Coronary artery (tissue), 2 donors: ENCODE data around the gene ARHGEF4.
A peak's percentile ranks its signal among the peaks of the same experiment; 100 is the strongest.

Experiments used
- DNase-seq: peaks from one replicate; pipeline ENCODE4 v3.0.0-alpha.2; 2017; ENCODE audit warnings: low spot score
- H3K27ac ChIP-seq, 2 donors: fragments of 200-600 bp; sonication (generic); one replicate each; pipeline ENCODE4 v1.5.1; 2016 to 2019
- H3K4me3 ChIP-seq: fragments of 200-600 bp; sonication (generic); 2 replicates; pipeline ENCODE4 v1.5.1; 2016; ENCODE audit warnings: mild to moderate bottlenecking, moderate library complexity
- CTCF ChIP-seq: fragments of 200-600 bp; sonication (generic); IDR thresholded peaks from one replicate; pipeline ENCODE4 v1.5.1; 2019; ENCODE audit warnings: antibody characterized with exemption

Gene ARHGEF4

GRCh38 chr2:130834091-130834930 is 2.4 kb upstream of the ARHGEF4 start:
- Histone ChIP-seq H3K4me3 (no peak overlapping the region), H3K27ac (no peak overlapping the region)
- no peak for DNase-seq
- TF ChIP-seq CTCF: no peak

- no peak for DNase-seq
- H3K4me3 ChIP-seq: no peak overlapping the region
- no peak overlapping the region for H3K27ac ChIP-seq
- no peak for TF ChIP-seq CTCF
Observed at GRCh38 chr2:130834931-130835765, 1.6 kb upstream of the ARHGEF4 start.

- no peak for TF ChIP-seq CTCF
- no peak for DNase-seq
- Histone ChIP-seq H3K4me3 (no peak overlapping the region), H3K27ac (no peak overlapping the region)
Observed at GRCh38 chr2:130835766-130836015, 1.0 kb upstream of the ARHGEF4 start.

GRCh38 chr2:130837175-130837810 is 579 bp downstream of the ARHGEF4 start:
- TF ChIP-seq CTCF: no peak

GRCh38 chr2:130837811-130838565 is 1.3 kb downstream of the ARHGEF4 start:
- DNase-seq: no peak
- H3K4me3 ChIP-seq: peak overlapping the region; percentile 66
- no peak for TF ChIP-seq CTCF
- no peak overlapping the region for H3K27ac ChIP-seq

More at GRCh38 chr2:130837175-130837810, 579 bp downstream of the ARHGEF4 start:
- DNase-seq: no peak
- H3K4me3 ChIP-seq: peak overlapping the region; percentile 66
- H3K27ac ChIP-seq: no peak overlapping the region

- H3K27ac ChIP-seq: no peak overlapping the region
- DNase-seq: no peak
- TF ChIP-seq CTCF: no peak
- H3K4me3 ChIP-seq: no peak overlapping the region
Observed at GRCh38 chr2:130839011-130839780, 2.5 kb downstream of the ARHGEF4 start.
